Measurements from ENCODE around the gene CLECL1.
"Not testable (repeated sequence)": the region's sequence is repeated elsewhere in the genome, so short reads cannot be mapped to it uniquely, and the experiment has no call there.

Gene CLECL1

GRCh38 chr12:9692909-9693308, 40.0 kb downstream of the CLECL1 start:
- no peak for DNase-seq

DNA sequence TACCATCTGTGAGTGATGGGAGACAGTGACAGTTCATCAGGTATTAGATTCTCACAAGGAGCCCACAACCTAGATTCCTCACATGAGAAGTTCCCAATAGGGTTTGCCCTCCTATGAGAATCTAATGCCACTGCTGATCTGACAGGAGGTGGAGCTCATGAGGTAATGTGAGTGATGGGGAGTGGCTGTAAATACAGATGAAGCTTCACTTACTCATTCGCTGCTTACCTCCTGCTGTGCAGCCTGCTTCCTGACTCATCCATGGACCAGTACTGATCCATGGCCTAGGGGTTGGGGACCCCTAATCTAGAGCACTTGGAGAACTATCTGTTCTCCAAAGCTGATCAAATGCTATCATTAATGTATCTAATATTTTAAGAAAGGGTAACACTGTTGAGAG, 45.7 kb downstream of the CLECL1 start:
- no peak for DNase-seq

DNA sequence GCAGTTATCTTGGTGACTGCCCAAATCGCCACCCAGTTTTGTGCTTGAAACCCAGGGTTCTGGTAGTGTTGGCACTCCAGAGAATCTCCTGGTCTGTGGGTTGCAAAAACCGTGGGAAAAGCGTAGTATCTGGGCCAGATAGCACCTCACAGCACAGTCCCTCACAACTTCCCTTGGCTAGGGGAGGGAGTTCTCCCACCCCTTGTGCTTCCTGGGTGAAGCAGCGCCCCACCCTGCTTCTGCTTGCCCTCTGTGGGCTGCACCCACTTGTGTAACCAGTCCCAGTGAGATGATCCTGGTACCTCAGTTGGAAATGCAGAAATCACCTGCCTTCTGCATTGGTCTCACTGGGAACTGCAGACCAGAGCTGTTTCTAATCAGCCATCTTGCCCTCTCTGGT, 47.0 kb downstream of the CLECL1 start:
- DNase-seq, result no peak

DNA sequence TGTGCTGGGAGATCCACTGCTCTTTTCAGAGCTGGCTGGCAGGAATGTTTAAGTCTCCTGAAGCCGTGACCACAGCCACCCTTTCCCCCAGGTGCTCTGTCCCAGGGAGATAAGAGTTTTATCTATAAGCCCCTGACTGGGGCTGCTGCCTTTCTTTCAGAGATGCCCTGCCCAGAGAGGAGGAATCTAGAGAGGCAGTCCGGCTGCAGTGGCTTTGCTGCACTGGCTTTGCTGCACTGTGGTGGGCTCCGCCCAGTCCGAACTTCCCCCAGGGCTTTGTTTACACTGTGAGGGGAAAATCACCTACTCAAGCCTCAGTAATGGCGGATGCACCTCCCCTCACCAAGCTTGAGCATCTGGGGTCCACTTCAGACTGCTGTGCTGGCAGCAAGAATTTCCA, 47.5 kb downstream of the CLECL1 start:
- DNase-seq, result not testable (repeated sequence)

DNA sequence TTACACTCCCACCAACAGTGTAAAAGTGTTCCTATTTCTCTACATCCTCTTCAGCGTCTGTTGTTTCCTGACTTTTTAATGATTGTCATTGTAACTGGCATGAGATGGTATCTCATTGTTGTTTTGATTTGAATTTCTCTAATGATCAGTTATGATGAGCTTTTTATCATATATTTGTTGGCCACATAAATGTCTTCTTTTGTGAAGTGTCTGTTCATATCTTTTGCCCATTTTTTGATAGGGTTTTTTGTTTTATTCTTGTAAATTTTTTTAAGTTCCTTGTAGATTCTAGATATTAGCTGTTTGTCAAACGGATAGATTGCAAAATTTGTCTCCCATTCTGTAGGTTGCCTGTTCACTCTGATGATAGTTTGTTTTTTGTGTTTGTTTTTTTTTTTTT, 49.9 kb downstream of the CLECL1 start:
- not testable (repeated sequence) for DNase-seq

GRCh38 chr12:9682508-9682907, 50.4 kb downstream of the CLECL1 start:
- DNase-seq, result not testable (repeated sequence)

DNA sequence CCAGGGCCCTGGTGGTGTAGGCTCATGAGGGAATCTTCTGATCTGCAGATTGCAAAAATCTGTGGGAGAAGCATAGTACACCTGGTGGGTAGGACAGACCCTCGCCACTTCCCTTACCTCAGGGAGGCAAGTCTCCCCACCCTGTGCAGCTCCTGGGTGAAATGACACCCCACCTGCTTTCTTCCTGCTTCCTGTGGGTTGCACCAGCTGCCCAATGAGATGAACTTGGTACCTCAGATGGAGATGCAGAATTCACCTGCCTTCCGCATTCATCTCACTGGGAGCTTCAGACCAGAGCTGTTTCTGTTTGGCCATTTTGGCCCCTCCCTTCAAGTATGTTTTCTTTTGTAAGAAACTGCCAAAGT, 58.7 kb downstream of the CLECL1 start:
- no peak for DNase-seq

DNA sequence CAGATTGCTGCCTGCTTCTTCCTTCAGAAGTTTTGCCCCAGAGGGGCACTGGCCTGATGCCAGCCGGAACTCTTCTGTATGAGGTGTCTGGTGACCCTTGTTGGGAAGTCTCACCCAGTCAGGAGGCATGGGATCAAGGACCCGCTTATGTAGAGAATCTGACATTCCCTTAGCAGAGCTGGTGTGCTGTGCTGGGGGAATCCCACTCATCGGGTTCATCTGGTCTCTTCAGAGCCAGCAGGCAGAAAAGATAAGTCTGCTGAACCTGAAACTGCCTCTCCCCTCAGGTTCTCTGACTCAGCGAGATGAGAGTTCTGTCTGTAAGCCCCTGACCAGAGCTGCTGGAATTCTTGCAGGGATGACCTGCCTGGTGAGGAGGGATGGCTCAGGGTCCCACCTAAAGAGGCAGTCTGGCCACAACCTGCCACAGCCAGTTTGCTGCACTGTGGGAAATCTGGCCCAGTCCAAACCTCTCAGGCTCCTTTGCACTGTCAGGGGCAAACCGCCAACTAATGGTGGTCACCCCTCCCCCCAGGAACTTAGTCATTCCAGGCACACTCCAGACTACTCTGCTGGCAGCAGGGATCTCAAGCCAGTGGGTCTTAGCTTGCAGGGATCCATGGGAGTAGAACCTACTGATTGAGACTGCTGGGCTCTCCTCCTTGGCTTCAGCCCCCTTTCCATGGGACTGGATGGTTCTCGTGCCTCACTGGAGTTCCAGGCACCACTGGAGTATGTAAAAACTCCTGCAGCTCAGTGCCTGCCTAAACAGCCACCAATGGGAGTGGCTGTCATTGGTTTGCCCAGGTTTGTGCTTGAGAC, 59.3 kb downstream of the CLECL1 start:
- no peak for DNase-seq

All from NCI-H1436 treated with DMSO at 0.1 percent for 48 hours (cell line).